Measurements from ENCODE around the gene ASAP2.

Gene ASAP2

DNA sequence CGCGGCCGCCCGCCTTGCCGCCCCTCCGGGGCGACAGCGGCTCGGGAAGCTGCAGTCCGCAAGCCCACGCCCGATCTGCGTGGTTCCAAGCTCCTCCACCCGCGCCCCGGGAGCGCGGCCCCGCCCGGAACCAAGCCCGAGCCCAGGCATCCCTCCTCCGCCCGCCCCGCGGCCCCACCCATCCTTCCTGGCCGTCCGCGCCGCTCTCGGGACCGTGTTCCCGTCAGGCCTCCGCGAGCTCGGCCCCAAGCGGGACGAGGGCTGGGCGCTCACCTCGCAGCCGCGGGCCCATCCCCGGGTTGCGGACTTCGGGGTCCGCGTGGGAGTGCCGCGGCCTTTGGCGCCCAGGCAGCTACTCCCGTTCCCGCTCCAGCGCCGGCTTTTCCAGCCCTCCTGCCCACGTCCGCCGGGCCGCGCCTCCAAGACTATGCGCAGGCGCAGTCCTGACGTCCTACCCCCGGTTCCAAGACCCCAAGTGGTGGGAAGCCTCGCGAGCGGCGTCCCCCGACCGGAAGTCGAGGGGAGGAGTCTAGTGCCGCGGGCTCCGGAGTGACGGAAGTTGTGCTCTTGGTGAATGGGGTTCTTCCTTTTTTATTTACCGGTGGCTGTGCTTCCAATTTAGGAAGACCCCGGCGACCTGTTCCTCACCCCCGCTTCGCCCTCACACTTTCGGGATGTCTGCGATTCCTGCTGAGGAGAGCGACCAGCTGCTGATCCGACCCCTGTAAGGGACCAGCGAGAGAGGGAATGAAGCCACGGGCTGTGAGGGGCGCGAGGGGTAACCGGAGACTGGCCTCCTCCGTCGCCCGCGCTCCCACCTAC lies 216.7 kb downstream of the ASAP2 start, which contains the start of the genes CPSF3 and ITGB1BP1:
Gene CPSF3 (plus strand): TSS at position 555 of the 822 bp plus-strand sequence. CDS start 120 bp downstream, at position 675.
Gene ITGB1BP1 (minus strand): TSS at position 429 of the 822 bp plus-strand sequence. CDS start 4,831 bp downstream, outside the sequence.
- peak within 1 kb of the TSS; percentile 95 for H3K4me3 ChIP-seq (ENCODE audit: low read depth, low read length)
- TF ChIP-seq, protein P1, sequence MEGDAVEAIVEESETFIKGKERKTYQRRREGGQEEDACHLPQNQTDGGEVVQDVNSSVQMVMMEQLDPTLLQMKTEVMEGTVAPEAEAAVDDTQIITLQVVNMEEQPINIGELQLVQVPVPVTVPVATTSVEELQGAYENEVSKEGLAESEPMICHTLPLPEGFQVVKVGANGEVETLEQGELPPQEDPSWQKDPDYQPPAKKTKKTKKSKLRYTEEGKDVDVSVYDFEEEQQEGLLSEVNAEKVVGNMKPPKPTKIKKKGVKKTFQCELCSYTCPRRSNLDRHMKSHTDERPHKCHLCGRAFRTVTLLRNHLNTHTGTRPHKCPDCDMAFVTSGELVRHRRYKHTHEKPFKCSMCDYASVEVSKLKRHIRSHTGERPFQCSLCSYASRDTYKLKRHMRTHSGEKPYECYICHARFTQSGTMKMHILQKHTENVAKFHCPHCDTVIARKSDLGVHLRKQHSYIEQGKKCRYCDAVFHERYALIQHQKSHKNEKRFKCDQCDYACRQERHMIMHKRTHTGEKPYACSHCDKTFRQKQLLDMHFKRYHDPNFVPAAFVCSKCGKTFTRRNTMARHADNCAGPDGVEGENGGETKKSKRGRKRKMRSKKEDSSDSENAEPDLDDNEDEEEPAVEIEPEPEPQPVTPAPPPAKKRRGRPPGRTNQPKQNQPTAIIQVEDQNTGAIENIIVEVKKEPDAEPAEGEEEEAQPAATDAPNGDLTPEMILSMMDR (IDR thresholded peaks at IDR 0.05; ENCODE audit: insufficient read depth, low read depth, low read length, missing control alignments): no peak
- peak; percentile 99 for DNase-seq (ENCODE audit: low read depth)

DNA sequence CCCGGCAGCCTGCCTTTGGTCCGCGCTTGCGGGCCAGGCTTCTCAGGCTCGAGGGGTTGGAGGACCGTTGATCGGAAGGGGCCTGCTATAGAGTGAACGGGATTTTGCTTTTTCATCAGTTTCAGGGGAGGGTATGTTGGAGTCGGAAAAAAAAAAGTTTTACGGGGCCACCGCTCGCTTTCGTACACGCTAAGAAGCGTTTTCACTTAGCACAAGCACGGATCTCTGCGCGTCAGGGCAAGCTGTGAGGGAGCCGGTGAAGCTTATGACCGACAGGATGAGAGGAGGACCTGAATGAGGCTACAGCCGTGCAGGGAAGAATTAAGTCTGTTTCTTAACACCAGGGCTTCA lies 217.3 kb downstream of the ASAP2 start:
- TF ChIP-seq, protein P1 (IDR thresholded peaks at IDR 0.05; ENCODE audit: insufficient read depth, low read depth, low read length, missing control alignments): no peak
- DNase-seq (ENCODE audit: low read depth): peak; percentile 64
- H3K4me3 ChIP-seq (ENCODE audit: low read depth, low read length): peak overlapping the region; percentile 95

DNA sequence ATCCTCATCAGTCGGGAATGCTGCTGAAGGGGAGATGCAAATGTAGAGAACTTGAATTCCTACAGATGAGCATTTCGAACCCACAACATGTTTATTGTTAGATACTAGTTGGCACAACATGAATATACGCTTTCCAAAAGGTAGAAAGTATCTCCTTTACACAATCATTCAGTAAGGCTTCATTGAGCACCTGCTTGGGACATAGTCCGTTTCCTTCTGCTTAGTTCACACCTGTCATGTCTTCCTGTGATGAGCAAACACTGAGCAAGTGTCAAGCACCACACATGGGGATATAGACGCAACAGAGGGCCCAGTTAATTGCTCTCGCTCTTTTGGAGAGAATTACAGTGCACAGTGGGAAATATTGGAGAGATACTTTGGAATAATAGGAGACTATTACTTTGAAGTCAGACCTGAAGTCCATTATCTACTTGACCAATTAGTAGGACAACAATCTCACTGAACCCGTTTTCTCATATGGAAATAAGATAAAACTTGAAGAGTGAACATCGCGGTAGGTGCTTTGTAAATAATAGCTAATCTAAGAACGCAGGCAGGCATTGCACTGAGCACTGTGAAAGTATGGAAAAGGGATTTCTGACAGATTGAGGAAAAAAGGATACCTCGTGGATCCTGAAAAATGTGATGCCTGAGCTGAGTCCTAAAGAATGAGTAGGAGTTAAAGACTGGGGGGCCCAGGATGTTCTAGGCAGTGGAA lies 218.0 kb downstream of the ASAP2 start:
- peak overlapping the region; percentile 95 for H3K4me3 ChIP-seq (ENCODE audit: low read depth, low read length)
- DNase-seq (ENCODE audit: low read depth): peak; percentile 29
- TF ChIP-seq, protein P1 (IDR thresholded peaks at IDR 0.05; ENCODE audit: insufficient read depth, low read depth, low read length, missing control alignments): no peak

DNA sequence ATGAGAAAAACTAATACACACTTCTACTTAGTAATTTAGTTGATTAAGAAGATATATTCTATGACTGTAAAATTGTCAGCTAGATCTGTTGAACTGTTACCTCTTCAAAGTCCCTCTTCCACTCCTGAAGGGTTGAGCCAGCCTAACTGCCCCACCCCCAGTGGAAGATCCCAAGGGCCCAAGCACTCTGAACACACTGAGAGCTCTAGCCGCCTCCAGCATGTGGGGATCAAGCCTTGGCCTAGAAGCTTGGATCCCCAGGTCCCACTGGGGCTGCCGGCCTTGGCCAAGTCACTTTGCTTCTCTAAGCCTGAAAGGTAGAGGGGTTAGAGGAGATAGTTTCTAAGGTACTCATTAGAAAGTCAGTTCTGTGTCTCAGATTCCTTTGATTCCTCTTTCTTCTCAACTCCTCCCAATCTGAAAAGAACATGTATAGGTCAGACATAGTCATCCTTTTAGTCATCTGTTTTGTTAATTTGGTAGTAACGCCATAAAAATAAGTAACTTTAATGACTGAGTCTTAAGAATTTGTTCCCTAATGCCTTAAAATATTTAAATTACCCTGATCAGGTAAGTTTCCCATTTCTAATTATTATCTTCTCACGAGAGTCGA lies 222.5 kb downstream of the ASAP2 start:
- DNase-seq (ENCODE audit: low read depth): no peak
- TF ChIP-seq, protein P1 (IDR thresholded peaks at IDR 0.05; ENCODE audit: insufficient read depth, low read depth, low read length, missing control alignments): no peak
- no peak overlapping the region for H3K4me3 ChIP-seq (ENCODE audit: low read depth, low read length)

DNA sequence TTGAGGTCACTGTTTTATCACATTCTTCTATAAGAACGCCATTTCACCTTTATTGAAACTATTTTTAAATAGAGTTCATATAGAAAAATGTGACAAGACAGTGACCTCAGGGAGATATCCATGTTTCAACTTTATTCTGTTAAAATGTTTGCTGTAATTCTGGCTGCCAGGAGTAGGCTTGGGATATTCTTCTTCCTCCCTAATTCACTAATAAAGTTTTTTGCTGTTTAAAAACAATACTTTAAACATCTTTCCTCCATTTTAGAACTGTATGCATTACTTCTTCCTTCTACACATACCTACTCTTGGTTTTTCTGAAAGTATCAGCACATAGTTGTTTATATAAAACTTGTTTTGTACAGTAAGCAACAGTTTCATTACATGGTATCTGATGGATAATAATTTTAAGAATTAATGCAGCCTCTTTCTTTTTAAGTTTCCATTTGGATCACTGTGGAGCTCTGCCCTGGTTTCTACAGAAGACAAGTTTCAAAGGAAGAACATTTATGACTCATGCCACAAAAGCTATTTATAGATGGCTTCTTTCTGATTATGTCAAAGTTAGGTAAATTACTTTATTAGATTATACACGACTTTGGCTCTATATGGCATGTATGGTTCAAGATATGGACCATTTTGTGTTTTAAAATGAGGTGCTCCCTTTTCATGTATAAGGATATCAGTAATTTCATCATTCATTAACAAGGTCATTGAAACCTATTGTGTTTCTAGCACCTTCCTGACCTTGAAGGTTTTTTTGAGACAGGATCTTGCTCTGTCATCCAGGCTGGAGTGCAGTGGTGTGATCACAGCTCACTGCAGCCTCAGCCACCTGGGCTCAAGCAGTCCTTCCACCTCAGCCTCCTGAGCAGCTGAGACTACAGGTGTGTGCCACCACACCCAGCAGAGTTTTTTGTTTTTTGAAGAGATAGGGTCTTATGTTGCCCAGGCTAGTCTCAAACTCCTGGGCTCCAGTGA lies 224.0 kb downstream of the ASAP2 start:
- TF ChIP-seq, protein P1 (IDR thresholded peaks at IDR 0.05; ENCODE audit: insufficient read depth, low read depth, low read length, missing control alignments): no peak
- DNase-seq (ENCODE audit: low read depth): no peak
- H3K4me3 ChIP-seq (ENCODE audit: low read depth, low read length): no peak overlapping the region

DNA sequence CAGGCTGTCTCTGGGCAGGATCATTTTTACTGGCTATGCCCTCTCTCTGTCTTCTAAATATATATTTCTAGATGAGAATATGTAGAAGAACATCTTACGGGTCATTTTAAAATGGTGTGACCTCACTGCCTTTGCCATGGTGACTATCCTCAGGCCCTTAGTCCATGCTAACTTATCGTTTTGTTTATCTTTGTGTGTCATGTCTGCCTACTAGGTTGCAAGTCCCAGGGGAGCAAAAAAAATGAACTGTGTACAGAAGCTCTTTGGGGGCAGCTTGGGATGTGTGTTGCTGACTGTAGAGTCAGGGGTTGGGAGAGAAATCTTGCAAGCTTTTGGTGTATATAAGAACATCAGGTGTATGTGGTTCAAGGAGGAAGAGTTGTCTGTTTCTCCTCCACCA lies 227.9 kb downstream of the ASAP2 start:
- TF ChIP-seq, protein P1 (IDR thresholded peaks at IDR 0.05; ENCODE audit: insufficient read depth, low read depth, low read length, missing control alignments): no peak
- DNase-seq (ENCODE audit: low read depth): no peak
- H3K4me3 ChIP-seq (ENCODE audit: low read depth, low read length): no peak overlapping the region
